ENCODE data around the gene CLDN7.

DNA sequence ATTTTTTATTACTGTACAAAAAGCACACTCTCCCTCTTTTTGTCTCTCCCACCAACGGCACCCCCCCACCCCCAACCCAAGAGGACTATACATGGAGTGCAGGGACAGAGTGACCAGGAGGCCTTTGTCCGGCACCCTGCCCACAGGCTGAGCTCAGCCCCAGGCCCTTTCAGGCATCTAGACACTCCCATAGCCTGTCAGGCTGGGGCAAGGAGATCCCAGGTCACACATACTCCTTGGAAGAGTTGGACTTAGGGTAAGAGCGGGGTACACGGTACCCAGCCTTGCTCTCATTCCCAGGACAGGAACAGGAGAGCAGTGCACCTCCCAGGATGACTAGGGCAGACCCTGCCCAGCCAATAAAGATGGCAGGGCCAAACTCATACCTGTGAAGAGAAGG is 2.1 kb downstream of the CLDN7 start:
- no peak for TF ChIP-seq POLR2A (IDR thresholded peaks at IDR 0.05)
- TF ChIP-seq, protein P1, sequence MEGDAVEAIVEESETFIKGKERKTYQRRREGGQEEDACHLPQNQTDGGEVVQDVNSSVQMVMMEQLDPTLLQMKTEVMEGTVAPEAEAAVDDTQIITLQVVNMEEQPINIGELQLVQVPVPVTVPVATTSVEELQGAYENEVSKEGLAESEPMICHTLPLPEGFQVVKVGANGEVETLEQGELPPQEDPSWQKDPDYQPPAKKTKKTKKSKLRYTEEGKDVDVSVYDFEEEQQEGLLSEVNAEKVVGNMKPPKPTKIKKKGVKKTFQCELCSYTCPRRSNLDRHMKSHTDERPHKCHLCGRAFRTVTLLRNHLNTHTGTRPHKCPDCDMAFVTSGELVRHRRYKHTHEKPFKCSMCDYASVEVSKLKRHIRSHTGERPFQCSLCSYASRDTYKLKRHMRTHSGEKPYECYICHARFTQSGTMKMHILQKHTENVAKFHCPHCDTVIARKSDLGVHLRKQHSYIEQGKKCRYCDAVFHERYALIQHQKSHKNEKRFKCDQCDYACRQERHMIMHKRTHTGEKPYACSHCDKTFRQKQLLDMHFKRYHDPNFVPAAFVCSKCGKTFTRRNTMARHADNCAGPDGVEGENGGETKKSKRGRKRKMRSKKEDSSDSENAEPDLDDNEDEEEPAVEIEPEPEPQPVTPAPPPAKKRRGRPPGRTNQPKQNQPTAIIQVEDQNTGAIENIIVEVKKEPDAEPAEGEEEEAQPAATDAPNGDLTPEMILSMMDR (IDR thresholded peaks at IDR 0.05): no peak

All from gastroesophageal sphincter (tissue), 3 donors.